ENCODE measurements around the gene PEX14.

GRCh38 chr1:10497109-10497508 lies 22.4 kb downstream of the PEX14 start:
- no peak for TF ChIP-seq CTCF (IDR thresholded peaks at IDR 0.05)
- no peak for TF ChIP-seq POLR2A (IDR thresholded peaks at IDR 0.05)
